GM13977 (cell line): ENCODE results near the gene MMAA.
"Not testable (repeated sequence)": the region's sequence is repeated elsewhere in the genome, so short reads cannot be mapped to it uniquely, and the experiment has no call there.

ENCODE experiments used
- DNase-seq: peaks from one replicate; pipeline ENCODE4 v3.0.0; 2012; ENCODE audit warnings: low spot score
- in situ Hi-C: fragments of 300-500 bp; cut with MboI; formaldehyde crosslinking; loops from one replicate; pipeline ENCODE4 v1.12.0; 2022; ENCODE audit warnings: low sequenced_read_pairs, low pct_unique_long_range_greater_than_20kb, mixed read lengths, inconsistent platforms; ENCODE audit not compliant: unreplicated experiment
- TF ChIP-seq, protein P1 (sequence below): IDR thresholded peaks from 2 replicates; pipeline ENCODE4 v1.5.1; 2012; ENCODE audit warnings: mild to moderate bottlenecking, control low read depth; ENCODE audit not compliant: insufficient read depth; ENCODE audit errors: extremely low read depth, missing control alignments

MMAA gene

GRCh38 chr4:145618210-145618931 is 814 bp upstream of the MMAA start:
- TF ChIP-seq, protein P1, sequence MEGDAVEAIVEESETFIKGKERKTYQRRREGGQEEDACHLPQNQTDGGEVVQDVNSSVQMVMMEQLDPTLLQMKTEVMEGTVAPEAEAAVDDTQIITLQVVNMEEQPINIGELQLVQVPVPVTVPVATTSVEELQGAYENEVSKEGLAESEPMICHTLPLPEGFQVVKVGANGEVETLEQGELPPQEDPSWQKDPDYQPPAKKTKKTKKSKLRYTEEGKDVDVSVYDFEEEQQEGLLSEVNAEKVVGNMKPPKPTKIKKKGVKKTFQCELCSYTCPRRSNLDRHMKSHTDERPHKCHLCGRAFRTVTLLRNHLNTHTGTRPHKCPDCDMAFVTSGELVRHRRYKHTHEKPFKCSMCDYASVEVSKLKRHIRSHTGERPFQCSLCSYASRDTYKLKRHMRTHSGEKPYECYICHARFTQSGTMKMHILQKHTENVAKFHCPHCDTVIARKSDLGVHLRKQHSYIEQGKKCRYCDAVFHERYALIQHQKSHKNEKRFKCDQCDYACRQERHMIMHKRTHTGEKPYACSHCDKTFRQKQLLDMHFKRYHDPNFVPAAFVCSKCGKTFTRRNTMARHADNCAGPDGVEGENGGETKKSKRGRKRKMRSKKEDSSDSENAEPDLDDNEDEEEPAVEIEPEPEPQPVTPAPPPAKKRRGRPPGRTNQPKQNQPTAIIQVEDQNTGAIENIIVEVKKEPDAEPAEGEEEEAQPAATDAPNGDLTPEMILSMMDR: no peak
- peak; percentile 45 for DNase-seq
- in situ Hi-C loops: loop anchor here (25.0 kb wide), 1 partner anchor 406 kb away; no protein-coding TSS in a partner anchor

GRCh38 chr4:145619639-145619996 is 433 bp downstream of the MMAA start:
- TF ChIP-seq, protein P1: no peak
- in situ Hi-C loops: loop anchor here (25.0 kb wide), 1 partner anchor 407 kb away; no protein-coding TSS in a partner anchor
- DNase-seq: no peak

GRCh38 chr4:145622067-145622466 is 2.9 kb downstream of the MMAA start:
- DNase-seq: not testable (repeated sequence)
- in situ Hi-C loops: loop anchor here (25.0 kb wide), 1 partner anchor 410 kb away; no protein-coding TSS in a partner anchor

- TF ChIP-seq, protein P1: no peak
- no peak for DNase-seq
- in situ Hi-C loops: loop anchor here (25.0 kb wide), 1 partner anchor 412 kb away; no protein-coding TSS in a partner anchor
Measured at GRCh38 chr4:145623831-145624230, 4.6 kb downstream of the MMAA start.

GRCh38 chr4:145625677-145626622 is 6.8 kb downstream of the MMAA start:
- no peak for DNase-seq
- in situ Hi-C loops: no loop called here
- TF ChIP-seq, protein P1: no peak

GRCh38 chr4:145626623-145626982 is 7.4 kb downstream of the MMAA start:
- DNase-seq: no peak
- TF ChIP-seq, protein P1: no peak
- in situ Hi-C loops: no loop called here

GRCh38 chr4:145635117-145635516 is 15.9 kb downstream of the MMAA start:
- in situ Hi-C loops: no loop called here
- DNase-seq: no peak
- TF ChIP-seq, protein P1: no peak
